SK-N-MC (cell line): ENCODE results near the gene PCDHGC3.

Experiments
- EZH2 ChIP-seq: fragments of 200-600 bp; sonication (generic); IDR thresholded peaks from one replicate; pipeline ENCODE4 v1.6.1; 2017; ENCODE audit warnings: antibody characterized with exemption
- FOXP2 ChIP-seq: optimal IDR thresholded peaks from 2 replicates; pipeline ENCODE3; 2011; ENCODE audit warnings: mild to moderate bottlenecking, moderate library complexity; ENCODE audit not compliant: insufficient read depth; ENCODE audit errors: extremely low read length, control extremely low read depth
- POLR2AphosphoS5 ChIP-seq: IDR thresholded peaks from 2 replicates; pipeline ENCODE4 v1.6.1; 2012; ENCODE audit warnings: mild to moderate bottlenecking, low read depth, low read length, borderline replicate concordance

DNA sequence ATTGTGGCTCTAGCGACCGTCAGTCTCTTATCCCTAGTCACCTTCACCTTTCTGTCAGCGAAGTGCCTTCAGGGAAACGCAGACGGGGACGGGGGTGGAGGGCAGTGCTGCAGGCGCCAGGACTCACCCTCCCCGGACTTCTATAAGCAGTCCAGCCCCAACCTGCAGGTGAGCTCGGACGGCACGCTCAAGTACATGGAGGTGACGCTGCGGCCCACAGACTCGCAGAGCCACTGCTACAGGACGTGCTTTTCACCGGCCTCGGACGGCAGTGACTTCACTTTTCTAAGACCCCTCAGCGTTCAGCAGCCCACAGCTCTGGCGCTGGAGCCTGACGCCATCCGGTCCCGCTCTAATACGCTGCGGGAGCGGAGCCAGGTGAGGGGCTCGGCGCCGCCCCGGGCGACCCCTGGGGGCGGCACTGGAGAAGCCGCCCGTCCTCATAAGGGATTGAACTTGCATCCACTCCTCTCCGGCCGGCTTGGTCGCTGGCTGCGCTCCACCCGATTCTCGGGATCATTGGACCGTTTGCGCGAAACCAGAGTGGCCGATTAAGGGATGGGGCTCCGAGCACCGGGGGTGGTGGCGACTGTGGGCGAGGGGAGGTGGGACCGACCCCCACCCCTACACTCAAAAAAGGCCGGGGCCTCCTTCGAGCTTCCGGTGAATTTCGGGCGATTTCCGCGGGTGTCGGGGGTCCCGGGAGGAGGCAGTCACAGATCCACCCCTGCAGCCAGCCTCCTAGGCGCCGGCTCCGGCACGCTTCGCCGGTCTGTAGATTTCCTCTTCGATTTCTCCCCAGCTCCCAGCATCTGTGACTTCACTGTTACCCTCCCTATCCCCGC, 15.8 kb downstream of the PCDHGC3 start:
- TF ChIP-seq POLR2AphosphoS5 (no peak), EZH2 (no peak), FOXP2 (no peak)
